ACC112 (cell line): ENCODE measurements around the gene IL6.

Experiments
- H2AFZ ChIP-seq: fragments of 200-600 bp; sonication (generic); one replicate; pipeline ENCODE4 v1.6.0; 2017; ENCODE audit warnings: antibody characterized with exemption, low read length; ENCODE audit not compliant: unreplicated experiment
- H3K27ac ChIP-seq: fragments of 200-600 bp; sonication (generic); 2 replicates; pipeline ENCODE4 v1.5.1; 2014; ENCODE audit warnings: low read depth, mild to moderate bottlenecking, antibody characterized with exemption, low read length, moderate library complexity
- H3K27me3 ChIP-seq: fragments of 200-600 bp; sonication (generic); 2 replicates; pipeline ENCODE4 v1.6.1; 2014; ENCODE audit warnings: mild to moderate bottlenecking, antibody characterized with exemption, low read length, moderate library complexity, mixed read lengths; ENCODE audit not compliant: insufficient read depth
- H3K36me3 ChIP-seq: fragments of 200-600 bp; sonication (generic); 2 replicates; pipeline ENCODE4 v1.6.1; 2016; ENCODE audit warnings: mild to moderate bottlenecking, antibody characterized with exemption, low read length, moderate library complexity, mixed read lengths; ENCODE audit not compliant: insufficient read depth
- H3K4me1 ChIP-seq: fragments of 200-600 bp; sonication (generic); one replicate; pipeline ENCODE4 v1.6.1; 2016; ENCODE audit warnings: low read length, mixed read lengths; ENCODE audit not compliant: insufficient read depth, unreplicated experiment, control insufficient read depth
- H3K4me3 ChIP-seq: fragments of 200-600 bp; sonication (generic); 2 replicates; pipeline ENCODE4 v1.5.1; 2014; ENCODE audit warnings: mild to moderate bottlenecking, low read depth, low read length
- H3K79me2 ChIP-seq: fragments of 200-600 bp; sonication (generic); one replicate; pipeline ENCODE4 v1.6.0; 2016; ENCODE audit warnings: low read length; ENCODE audit not compliant: control insufficient read depth, unreplicated experiment, insufficient read depth

IL6 gene

GRCh38 chr7:22717760-22718159 is 9.2 kb upstream of the IL6 start:
- H2AFZ ChIP-seq = peak overlapping the region; percentile 19
- peaks cover 36% of the 10 kb centered on the region for H3K4me1 ChIP-seq
- H3K27ac ChIP-seq = peak overlapping the region; percentile 96
- H3K27me3 ChIP-seq = no peaks in the 10 kb centered on the region
- H3K36me3 ChIP-seq = no peaks in the 10 kb centered on the region
- peak overlapping the region; percentile 24 for H3K4me3 ChIP-seq
- H3K79me2 ChIP-seq = no peaks in the 10 kb centered on the region

- no peak overlapping the region for H2AFZ ChIP-seq
- H3K79me2 ChIP-seq = no peaks in the 10 kb centered on the region
Observed at GRCh38 chr7:22718200-22718711, 8.7 kb upstream of the IL6 start.

GRCh38 chr7:22718911-22719420 is 8.0 kb upstream of the IL6 start:
- Histone ChIP-seq H3K4me1 (peaks cover 48% of the 10 kb centered on the region), H3K4me3 (no peak overlapping the region), H3K27me3 (no peaks in the 10 kb centered on the region), H3K79me2 (no peaks in the 10 kb centered on the region), H3K27ac (peak overlapping the region; percentile 96), H2AFZ (no peak overlapping the region), H3K36me3 (no peaks in the 10 kb centered on the region)

More at GRCh38 chr7:22718200-22718711, 8.7 kb upstream of the IL6 start:
- Histone ChIP-seq H3K4me3 (peak overlapping the region; percentile 24; the same call in 1 of the 2 replicates), H3K27me3 (no peaks in the 10 kb centered on the region), H3K27ac (peak overlapping the region; percentile 96), H3K36me3 (no peaks in the 10 kb centered on the region), H3K4me1 (peaks cover 41% of the 10 kb centered on the region)

GRCh38 chr7:22720791-22721786 is 5.9 kb upstream of the IL6 start:
- Histone ChIP-seq H3K27me3 (no peaks in the 10 kb centered on the region), H2AFZ (no peak overlapping the region), H3K4me3 (no peak overlapping the region), H3K36me3 (no peaks in the 10 kb centered on the region), H3K27ac (peak overlapping the region; percentile 8; the same call in 1 of the 2 replicates), H3K4me1 (peaks cover 51% of the 10 kb centered on the region), H3K79me2 (no peaks in the 10 kb centered on the region)

- Histone ChIP-seq H3K27ac (peak overlapping the region; percentile 76), H3K4me1 (peaks cover 38% of the 10 kb centered on the region), H3K4me3 (0 out of 2 replicates have a peak overlapping the region, but pooled peaks have one; percentile 15), H3K36me3 (no peaks in the 10 kb centered on the region), H3K79me2 (peaks cover 5% of the 10 kb centered on the region), H2AFZ (peak overlapping the region; percentile 86), H3K27me3 (no peaks in the 10 kb centered on the region)
Observed at GRCh38 chr7:22722536-22723180, 4.3 kb upstream of the IL6 start.

GRCh38 chr7:22723181-22723601 is 3.8 kb upstream of the IL6 start:
- peak overlapping the region; percentile 76 for H3K27ac ChIP-seq
- H3K4me3 ChIP-seq = peak overlapping the region; percentile 15; the same call in 1 of the 2 replicates
- H3K36me3 ChIP-seq = no peaks in the 10 kb centered on the region
- peak overlapping the region; percentile 86 for H2AFZ ChIP-seq
- peaks cover 35% of the 10 kb centered on the region for H3K4me1 ChIP-seq
- peaks cover 10% of the 10 kb centered on the region for H3K79me2 ChIP-seq
- H3K27me3 ChIP-seq = no peaks in the 10 kb centered on the region

GRCh38 chr7:22723637-22724036 is 3.4 kb upstream of the IL6 start:
- 0 out of 2 replicates have a peak overlapping the region, but pooled peaks have one; percentile 15 for H3K4me3 ChIP-seq
- no peak overlapping the region for H2AFZ ChIP-seq
- peaks cover 35% of the 10 kb centered on the region for H3K4me1 ChIP-seq
- H3K79me2 ChIP-seq = peaks cover 14% of the 10 kb centered on the region
- peak overlapping the region; percentile 76 for H3K27ac ChIP-seq
- peaks cover 3% of the 10 kb centered on the region; the same call in 1 of the 2 replicates for H3K36me3 ChIP-seq
- no peaks in the 10 kb centered on the region for H3K27me3 ChIP-seq

GRCh38 chr7:22724861-22725260 is 2.1 kb upstream of the IL6 start:
- no peak overlapping the region for H2AFZ ChIP-seq
- peaks cover 40% of the 10 kb centered on the region for H3K4me1 ChIP-seq
- peaks cover 22% of the 10 kb centered on the region for H3K79me2 ChIP-seq
- no peaks in the 10 kb centered on the region for H3K27me3 ChIP-seq
- H3K36me3 ChIP-seq = peaks cover 14% of the 10 kb centered on the region
- H3K4me3 ChIP-seq = no peak overlapping the region
- peak overlapping the region; percentile 96; the same call in 1 of the 2 replicates for H3K27ac ChIP-seq

- H2AFZ ChIP-seq = no peak overlapping the region
- no peaks in the 10 kb centered on the region for H3K27me3 ChIP-seq
- peak overlapping the region; percentile 96 for H3K27ac ChIP-seq
- H3K36me3 ChIP-seq = peaks cover 21% of the 10 kb centered on the region
- peak overlapping the region; percentile 86; the same call in 1 of the 2 replicates for H3K4me3 ChIP-seq
- H3K4me1 ChIP-seq = peaks cover 47% of the 10 kb centered on the region
- H3K79me2 ChIP-seq = peaks cover 22% of the 10 kb centered on the region
Observed at GRCh38 chr7:22725585-22725984, 1.4 kb upstream of the IL6 start.

- Histone ChIP-seq H3K4me1 (peaks cover 52% of the 10 kb centered on the region), H3K27me3 (no peaks in the 10 kb centered on the region), H3K79me2 (peaks cover 22% of the 10 kb centered on the region), H3K4me3 (peak overlapping the region; percentile 86), H2AFZ (no peak overlapping the region), H3K27ac (peak overlapping the region; percentile 96), H3K36me3 (peaks cover 23% of the 10 kb centered on the region)
Observed at GRCh38 chr7:22726345-22726906, 574 bp upstream of the IL6 start.
